KMS-11 (cell line): ENCODE results near the gene TTC29.
A peak's percentile ranks its signal among the peaks of the same experiment; 100 is the strongest.

Experiments
- H2AFZ ChIP-seq: fragments of 200-600 bp; sonication (generic); 2 replicates; pipeline ENCODE4 v1.6.1; 2016; ENCODE audit warnings: antibody characterized with exemption, mixed run types, low read depth
- H3K27ac ChIP-seq: fragments of 200-600 bp; sonication (generic); 2 replicates; pipeline ENCODE4 v1.6.1; 2016; ENCODE audit warnings: mild to moderate bottlenecking, mixed run types
- H3K27me3 ChIP-seq: fragments of 200-600 bp; sonication (generic); 2 replicates; pipeline ENCODE4 v1.6.1; 2017; ENCODE audit warnings: mild to moderate bottlenecking, low read depth, mixed run types, moderate library complexity; ENCODE audit not compliant: insufficient read depth
- H3K36me3 ChIP-seq: fragments of 200-600 bp; sonication (generic); 2 replicates; pipeline ENCODE4 v1.6.1; 2017; ENCODE audit warnings: mild to moderate bottlenecking, mixed run types; ENCODE audit not compliant: insufficient read depth
- H3K4me1 ChIP-seq: fragments of 200-600 bp; sonication (generic); 2 replicates; pipeline ENCODE4 v1.6.1; 2016; ENCODE audit warnings: mild to moderate bottlenecking, low read depth, mixed run types; ENCODE audit not compliant: poor library complexity, severe bottlenecking
- H3K4me2 ChIP-seq: fragments of 200-600 bp; sonication (generic); 2 replicates; pipeline ENCODE4 v1.7.0; 2016; ENCODE audit warnings: mild to moderate bottlenecking, mixed run types
- H3K4me3 ChIP-seq: fragments of 200-600 bp; sonication (generic); IDR thresholded peaks from 2 replicates; pipeline ENCODE4 v1.6.1; 2017; ENCODE audit warnings: low read depth, low read length, mixed read lengths; ENCODE audit not compliant: insufficient read depth
- H3K79me2 ChIP-seq: fragments of 200-600 bp; sonication (generic); 2 replicates; pipeline ENCODE4 v1.6.1; 2016; ENCODE audit warnings: low read depth, mixed run types; ENCODE audit not compliant: insufficient read depth
- H3K9ac ChIP-seq: fragments of 200-600 bp; sonication (generic); 2 replicates; pipeline ENCODE4 v1.6.1; 2016; ENCODE audit warnings: mild to moderate bottlenecking, mixed run types
- H4K20me1 ChIP-seq: fragments of 200-600 bp; sonication (generic); 2 replicates; pipeline ENCODE4 v1.6.1; 2016; ENCODE audit warnings: mild to moderate bottlenecking, mixed run types; ENCODE audit not compliant: insufficient read depth
- TF ChIP-seq, protein P1 (sequence below): fragments of 200-600 bp; sonication (generic); conservative IDR thresholded peaks from 2 replicates; pipeline ENCODE4 v1.6.1; 2017; ENCODE audit warnings: low read depth, mild to moderate bottlenecking, antibody characterized with exemption, low read length, moderate library complexity, mixed read lengths

Gene TTC29, protein sequence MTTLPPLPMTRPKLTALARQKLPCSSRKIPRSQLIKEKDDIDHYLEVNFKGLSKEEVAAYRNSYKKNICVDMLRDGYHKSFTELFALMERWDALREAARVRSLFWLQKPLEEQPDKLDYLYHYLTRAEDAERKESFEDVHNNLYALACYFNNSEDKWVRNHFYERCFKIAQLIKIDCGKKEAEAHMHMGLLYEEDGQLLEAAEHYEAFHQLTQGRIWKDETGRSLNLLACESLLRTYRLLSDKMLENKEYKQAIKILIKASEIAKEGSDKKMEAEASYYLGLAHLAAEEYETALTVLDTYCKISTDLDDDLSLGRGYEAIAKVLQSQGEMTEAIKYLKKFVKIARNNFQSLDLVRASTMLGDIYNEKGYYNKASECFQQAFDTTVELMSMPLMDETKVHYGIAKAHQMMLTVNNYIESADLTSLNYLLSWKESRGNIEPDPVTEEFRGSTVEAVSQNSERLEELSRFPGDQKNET

DNA sequence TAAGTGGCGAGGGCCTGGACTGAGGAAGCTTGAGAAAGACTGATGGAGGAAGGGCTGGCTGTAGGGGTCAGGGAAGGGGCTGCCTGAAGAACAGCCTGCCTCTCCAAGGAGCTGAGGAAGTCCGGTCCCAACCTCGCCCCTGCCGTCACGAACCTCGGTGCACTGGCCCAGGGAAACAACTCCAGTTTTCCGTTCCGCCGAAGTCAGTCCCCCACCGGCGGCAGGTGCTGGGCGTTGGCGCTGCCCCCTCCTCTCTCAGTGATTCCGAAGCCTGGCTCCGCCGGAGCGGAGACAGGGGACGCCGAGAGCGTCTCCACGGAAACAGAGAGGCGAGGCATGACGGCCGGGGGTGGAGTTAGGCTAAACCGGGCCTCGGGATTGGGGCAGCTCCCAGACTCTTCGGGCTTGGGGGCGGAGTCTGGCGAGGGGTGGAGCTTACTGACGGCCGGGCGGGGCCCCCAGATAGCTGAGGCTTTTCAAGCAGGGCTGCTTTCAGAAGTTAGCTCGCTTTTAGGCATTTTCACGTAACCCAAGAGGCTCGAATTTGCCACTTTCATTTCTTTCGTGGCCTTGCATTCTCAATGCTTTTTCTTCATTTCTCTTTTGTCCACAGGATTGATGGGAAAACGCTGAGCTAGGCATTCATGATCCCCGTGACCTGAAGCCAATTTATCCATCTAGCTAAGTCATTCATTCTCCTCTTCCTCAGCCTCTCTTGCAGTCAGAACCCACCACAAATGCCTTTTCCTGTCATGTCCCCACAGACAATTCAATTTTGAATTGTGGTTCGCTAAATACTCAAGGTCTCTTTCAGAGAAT is at the start of gene TTC29:
TSS of gene TTC29 (minus strand) at position 309 of the 819 bp plus-strand sequence. CDS start 5,969 bp downstream, outside the sequence.
- no peak within 1 kb of the TSS for H3K27ac ChIP-seq
- no peaks in the 10 kb centered on the region for H4K20me1 ChIP-seq
- TF ChIP-seq, protein P1, sequence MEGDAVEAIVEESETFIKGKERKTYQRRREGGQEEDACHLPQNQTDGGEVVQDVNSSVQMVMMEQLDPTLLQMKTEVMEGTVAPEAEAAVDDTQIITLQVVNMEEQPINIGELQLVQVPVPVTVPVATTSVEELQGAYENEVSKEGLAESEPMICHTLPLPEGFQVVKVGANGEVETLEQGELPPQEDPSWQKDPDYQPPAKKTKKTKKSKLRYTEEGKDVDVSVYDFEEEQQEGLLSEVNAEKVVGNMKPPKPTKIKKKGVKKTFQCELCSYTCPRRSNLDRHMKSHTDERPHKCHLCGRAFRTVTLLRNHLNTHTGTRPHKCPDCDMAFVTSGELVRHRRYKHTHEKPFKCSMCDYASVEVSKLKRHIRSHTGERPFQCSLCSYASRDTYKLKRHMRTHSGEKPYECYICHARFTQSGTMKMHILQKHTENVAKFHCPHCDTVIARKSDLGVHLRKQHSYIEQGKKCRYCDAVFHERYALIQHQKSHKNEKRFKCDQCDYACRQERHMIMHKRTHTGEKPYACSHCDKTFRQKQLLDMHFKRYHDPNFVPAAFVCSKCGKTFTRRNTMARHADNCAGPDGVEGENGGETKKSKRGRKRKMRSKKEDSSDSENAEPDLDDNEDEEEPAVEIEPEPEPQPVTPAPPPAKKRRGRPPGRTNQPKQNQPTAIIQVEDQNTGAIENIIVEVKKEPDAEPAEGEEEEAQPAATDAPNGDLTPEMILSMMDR = no peak
- no peaks in the 10 kb centered on the region for H3K36me3 ChIP-seq
- peaks cover 9% of the 10 kb centered on the region for H3K4me1 ChIP-seq
- no peak within 1 kb of the TSS for H3K9ac ChIP-seq
- H3K27me3 ChIP-seq = no peaks in the 10 kb centered on the region; the same call in 1 of the 2 replicates
- H3K79me2 ChIP-seq = no peaks in the 10 kb centered on the region
- H3K4me2 ChIP-seq = peak within 1 kb of the TSS; percentile 67
- no peak within 1 kb of the TSS for H3K4me3 ChIP-seq
- H2AFZ ChIP-seq = peak within 1 kb of the TSS; percentile 67

DNA sequence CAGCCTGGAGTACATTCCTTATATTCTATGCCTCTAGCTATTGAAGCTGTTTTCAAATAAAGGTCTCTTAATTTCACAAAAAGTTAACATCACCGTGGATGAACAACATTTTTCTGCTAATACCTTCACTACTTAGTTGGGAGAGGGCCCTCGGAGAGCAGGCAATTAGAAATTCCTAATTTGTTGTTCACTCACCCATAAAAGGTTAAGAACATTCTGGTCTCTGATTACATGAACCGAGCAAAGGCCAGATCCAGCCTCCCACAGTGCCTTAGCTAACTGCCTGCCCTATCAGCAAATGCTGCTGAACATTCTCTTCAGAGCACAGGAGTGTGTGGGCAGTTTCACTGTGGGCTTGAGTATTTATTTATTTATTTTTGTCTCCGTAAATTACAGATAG is 36.0 kb upstream of the TTC29 start:
- TF ChIP-seq, protein P1 = no peak
- Histone ChIP-seq H3K4me3 (no peak overlapping the region), H4K20me1 (no peaks in the 10 kb centered on the region), H3K27ac (no peak overlapping the region), H3K27me3 (no peaks in the 10 kb centered on the region), H2AFZ (no peak overlapping the region), H3K4me2 (no peak overlapping the region), H3K36me3 (no peaks in the 10 kb centered on the region), H3K79me2 (no peaks in the 10 kb centered on the region), H3K4me1 (no peaks in the 10 kb centered on the region), H3K9ac (no peak overlapping the region)

DNA sequence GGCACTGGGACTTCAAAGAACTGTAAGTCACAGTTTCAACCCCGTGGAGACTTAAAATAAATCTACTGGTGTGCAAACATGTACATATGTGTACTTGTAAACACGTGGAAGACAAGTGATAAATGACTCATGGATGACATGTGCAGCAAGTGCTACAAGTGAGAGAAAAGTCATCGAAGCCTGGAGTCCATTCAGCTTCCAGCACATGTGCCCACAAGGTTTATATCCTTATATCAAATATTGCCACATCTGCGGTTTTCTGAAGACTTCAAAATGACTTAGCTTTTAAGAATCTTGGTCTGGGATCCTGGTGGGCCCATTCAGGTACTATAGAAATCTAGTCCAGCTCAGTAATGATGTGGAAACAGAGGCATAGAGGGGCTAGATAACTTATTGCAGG is 33.0 kb upstream of the TTC29 start:
- Histone ChIP-seq H4K20me1 (no peaks in the 10 kb centered on the region), H2AFZ (no peak overlapping the region), H3K36me3 (no peaks in the 10 kb centered on the region), H3K27me3 (no peaks in the 10 kb centered on the region), H3K4me2 (no peak overlapping the region), H3K4me1 (no peaks in the 10 kb centered on the region), H3K79me2 (no peaks in the 10 kb centered on the region), H3K27ac (no peak overlapping the region), H3K4me3 (no peak overlapping the region), H3K9ac (no peak overlapping the region)
- TF ChIP-seq, protein P1 = no peak

DNA sequence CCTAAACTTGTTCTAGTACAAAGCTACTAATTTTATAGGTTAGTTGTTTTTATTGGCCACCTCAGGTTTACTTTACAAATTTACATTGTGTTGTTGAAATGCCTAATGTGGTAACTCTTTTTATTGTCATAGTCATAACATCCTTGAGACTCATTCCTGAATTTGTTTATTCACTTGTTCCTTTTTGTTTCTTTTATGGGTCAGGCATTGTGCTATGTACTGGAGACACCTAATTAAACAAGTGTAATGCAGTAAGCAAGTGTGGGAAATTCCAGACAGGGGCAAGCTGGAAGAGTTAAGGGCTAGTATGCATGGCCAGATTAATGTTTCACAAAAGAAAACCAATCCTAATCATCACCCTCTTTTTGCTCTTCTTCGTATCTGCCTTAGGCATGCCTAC is 30.5 kb upstream of the TTC29 start:
- H3K4me1 ChIP-seq = no peaks in the 10 kb centered on the region
- H2AFZ ChIP-seq = no peak overlapping the region
- no peaks in the 10 kb centered on the region for H3K27me3 ChIP-seq
- H3K4me2 ChIP-seq = no peak overlapping the region
- H3K4me3 ChIP-seq = no peak overlapping the region
- H4K20me1 ChIP-seq = no peaks in the 10 kb centered on the region
- H3K36me3 ChIP-seq = no peaks in the 10 kb centered on the region
- no peak overlapping the region for H3K27ac ChIP-seq
- H3K9ac ChIP-seq = no peak overlapping the region
- TF ChIP-seq, protein P1 = no peak
- H3K79me2 ChIP-seq = no peaks in the 10 kb centered on the region
